HepG2 (cell line): ENCODE measurements around the gene KIN. TPM values are rescaled to one million over a fixed set of nuclear protein-coding genes. Genes with fewer than 3 reads are reported as not detected.

Source experiments
- GTF3A ChIP-seq: sonication (generic); formaldehyde crosslinking; conservative IDR thresholded peaks from 2 replicates; pipeline ENCODE4 v1.4.0; 2020; ENCODE audit warnings: mild to moderate bottlenecking, missing genetic modification reagents
- HDAC6 ChIP-seq: fragments of 200-600 bp; sonication (generic); IDR thresholded peaks from 2 replicates; pipeline ENCODE4 v1.7.0; 2017; ENCODE audit warnings: mild to moderate bottlenecking, antibody characterized with exemption, low read length, low read depth
- HNRNPUL1 ChIP-seq: fragments of 200-400 bp; formaldehyde crosslinking; IDR thresholded peaks from 2 replicates; pipeline ENCODE4 v1.6.1; 2017; ENCODE audit warnings: low read depth, mild to moderate bottlenecking, low read length, moderate library complexity
- ISL2 ChIP-seq: sonication (generic); formaldehyde crosslinking; IDR thresholded peaks from 2 replicates; pipeline ENCODE4 v1.5.0; 2020; ENCODE audit warnings: missing genetic modification reagents
- KLF6 ChIP-seq: IDR thresholded peaks from 2 replicates; pipeline ENCODE4 v1.8.0; 2016; ENCODE audit warnings: missing biosample characterization, missing genetic modification reagents
- POLR2A ChIP-seq, 2 experiments: IDR thresholded peaks; 2 replicates each; pipeline ENCODE4 v1.6.1; 2011; ENCODE audit warnings: low read depth in 2 of 2, low read length in 2 of 2, mild to moderate bottlenecking in 1 of 2, moderate library complexity in 1 of 2; ENCODE audit not compliant: insufficient read depth in 1 of 2
- POLR2AphosphoS5 ChIP-seq: IDR thresholded peaks from 2 replicates; pipeline ENCODE4 v1.6.1; 2012; ENCODE audit warnings: low read depth, low read length
- SKI ChIP-seq: fragments of 450-650 bp; IDR thresholded peaks from one replicate; pipeline ENCODE4 v1.6.1; 2018; ENCODE audit warnings: mild to moderate bottlenecking; ENCODE audit not compliant: partially characterized antibody
- SP1 ChIP-seq, 2 experiments: fragments of 450-650 bp in 1 of 2; sonication (generic) in 1 of 2; formaldehyde crosslinking in 1 of 2; IDR thresholded peaks; 2 replicates each; pipeline versions ENCODE4 v1.4.0 to v1.6.1; 2016 to 2020; ENCODE audit warnings: missing genetic modification reagents in 1 of 2
- ZFP41 ChIP-seq: sonication (generic); formaldehyde crosslinking; IDR thresholded peaks from 2 replicates; pipeline ENCODE4 v1.4.0; 2020; ENCODE audit warnings: mild to moderate bottlenecking, missing genetic modification reagents, borderline replicate concordance
- ZFX ChIP-seq: sonication (generic); formaldehyde crosslinking; IDR thresholded peaks from 2 replicates; pipeline ENCODE4 v1.4.0; 2020; ENCODE audit warnings: mild to moderate bottlenecking, low read depth, missing genetic modification reagents, moderate library complexity
- ZMYM3 ChIP-seq: sonication (generic); formaldehyde crosslinking; IDR thresholded peaks from 2 replicates; pipeline ENCODE4 v1.5.1; 2020; ENCODE audit warnings: mild to moderate bottlenecking, missing genetic modification reagents
- ZNF124 ChIP-seq: sonication (generic); formaldehyde crosslinking; IDR thresholded peaks from 2 replicates; pipeline ENCODE4 v1.4.0; 2020; ENCODE audit warnings: missing genetic modification reagents
- ZNF260 ChIP-seq: sonication (generic); formaldehyde crosslinking; IDR thresholded peaks from 2 replicates; pipeline ENCODE4 v1.4.0; 2020; ENCODE audit warnings: missing genetic modification reagents, low read depth, mild to moderate bottlenecking, borderline replicate concordance
- ZNF724P ChIP-seq: sonication (generic); formaldehyde crosslinking; IDR thresholded peaks from 2 replicates; pipeline ENCODE4 v1.8.0; 2022; ENCODE audit warnings: missing genetic modification reagents, borderline replicate concordance
- polyA plus RNA-seq, 8 experiments: library from polyadenylated mRNA; depleted of rRNA in 3 of 8; stranded (reverse) in 7 of 8; unstranded in 1 of 8; fragments of >200 nt; fragmentation: Illumina TruSeq in 4 of 8; extraction: Trizol in 4 of 8; gene quantifications; 2 replicates each; pipeline versions ENCODE4 v1.2.1 to v1.2.3, GENCODE V29; 2011 to 2016; ENCODE audit warnings: low read depth in 4 of 8, missing spikeins in 1 of 8, mixed read lengths in 1 of 8; ENCODE audit not compliant: insufficient read depth in 1 of 8
- total RNA-seq, 5 experiments: library from RNA; depleted of rRNA; stranded (reverse); fragments of >200 nt; fragmentation: Illumina TruSeq; extraction: Trizol; gene quantifications; 2 replicates each; pipeline ENCODE4 v1.2.3, GENCODE V29; 2016; ENCODE audit warnings: low read depth in 1 of 5
- TF ChIP-seq, protein P1 (sequence below): IDR thresholded peaks from 2 replicates; pipeline ENCODE4 v1.6.1; 2012; ENCODE audit warnings: low read depth, low read length, improper control_type of control experiment
- TF ChIP-seq, protein P2 (sequence below): sonication (generic); formaldehyde crosslinking; IDR thresholded peaks from 2 replicates; pipeline ENCODE4 v1.4.0; 2020; ENCODE audit warnings: missing genetic modification reagents, borderline replicate concordance
- TF ChIP-seq, protein P3 (sequence below): fragments of 450-650 bp; IDR thresholded peaks from 2 replicates; pipeline ENCODE4 v1.6.1; 2017
- TF ChIP-seq, protein P4 (sequence below): IDR thresholded peaks from 2 replicates; pipeline ENCODE4 v1.6.1; 2016; ENCODE audit warnings: missing genetic modification reagents, missing compliant biosample characterization
- TF ChIP-seq, protein P5 (sequence below): IDR thresholded peaks from 2 replicates; pipeline ENCODE4 v1.6.1; 2016; ENCODE audit warnings: low read depth

KIN gene
- total and polyA plus RNA-seq, 2 of the 13 experiments (the other 11 are each of a cell fraction or from before 2014, with no cell fraction given), result 4.9 to 23.2 TPM

DNA sequence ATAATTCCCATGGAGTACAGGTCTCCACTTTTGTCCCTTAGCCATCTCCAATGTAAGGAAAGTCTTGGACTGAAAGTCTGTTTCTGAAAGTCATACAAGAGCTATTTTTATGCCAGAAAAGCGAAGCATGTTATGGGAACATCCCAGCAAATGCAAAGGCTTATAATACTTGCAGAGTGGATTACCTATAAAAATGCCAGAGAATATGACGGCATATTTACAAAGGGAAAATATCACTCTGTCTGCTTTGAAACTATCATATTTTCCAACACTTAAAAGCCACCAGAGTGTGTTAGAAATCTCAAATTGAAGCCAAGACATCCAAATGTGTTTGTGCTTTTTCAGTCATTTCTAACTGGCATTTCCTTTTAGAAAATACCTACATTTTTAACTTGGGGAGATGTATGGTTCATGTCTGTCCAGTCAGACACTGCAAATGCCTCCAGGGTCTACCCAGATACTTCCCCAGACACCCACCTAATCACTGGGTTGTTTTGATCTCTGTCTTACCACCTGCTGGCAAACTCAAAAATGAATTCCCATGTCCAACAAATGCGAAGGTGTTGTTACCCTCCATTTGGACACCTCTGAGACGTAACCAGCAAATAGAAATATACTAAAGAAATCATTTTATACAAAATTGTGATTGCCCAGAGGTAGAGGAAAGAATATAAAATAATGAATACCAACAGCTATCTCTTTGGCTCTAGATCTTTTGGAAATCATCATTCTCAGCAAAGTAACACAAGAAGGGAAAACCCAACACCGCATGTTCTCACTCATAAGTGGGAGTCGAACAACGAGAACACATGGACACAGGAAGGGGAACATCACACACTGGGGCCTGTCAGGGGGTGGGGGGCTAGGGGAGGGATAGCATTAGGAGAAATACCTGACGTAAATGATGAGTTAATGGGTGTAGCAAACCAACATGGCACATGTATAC is 83.4 kb downstream of the KIN start (continued):
- TF ChIP-seq SP1 (IDR thresholded peaks at IDR 0.05), result no peak
- TF ChIP-seq SP1 (CRISPR knock-in tag; IDR thresholded peaks at IDR 0.05), result no peak
- TF ChIP-seq HDAC6, result no peak
- TF ChIP-seq ZMYM3, result no peak
- no peak for TF ChIP-seq GTF3A (CRISPR knock-in tag)
- TF ChIP-seq POLR2AphosphoS5, result peak; percentile 28; the same call in 1 of the 2 replicates
- TF ChIP-seq ZFP41, result no peak
- TF ChIP-seq, protein P1, sequence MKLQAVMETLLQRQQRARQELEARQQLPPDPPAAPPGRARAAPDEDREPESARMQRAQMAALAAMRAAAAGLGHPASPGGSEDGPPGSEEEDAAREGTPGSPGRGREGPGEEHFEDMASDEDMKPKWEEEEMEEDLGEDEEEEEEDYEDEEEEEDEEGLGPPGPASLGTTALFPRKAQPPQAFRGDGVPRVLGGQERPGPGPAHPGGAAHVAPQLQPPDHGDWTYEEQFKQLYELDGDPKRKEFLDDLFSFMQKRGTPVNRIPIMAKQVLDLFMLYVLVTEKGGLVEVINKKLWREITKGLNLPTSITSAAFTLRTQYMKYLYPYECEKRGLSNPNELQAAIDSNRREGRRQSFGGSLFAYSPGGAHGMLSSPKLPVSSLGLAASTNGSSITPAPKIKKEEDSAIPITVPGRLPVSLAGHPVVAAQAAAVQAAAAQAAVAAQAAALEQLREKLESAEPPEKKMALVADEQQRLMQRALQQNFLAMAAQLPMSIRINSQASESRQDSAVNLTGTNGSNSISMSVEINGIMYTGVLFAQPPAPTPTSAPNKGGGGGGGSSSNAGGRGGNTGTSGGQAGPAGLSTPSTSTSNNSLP, result no peak
- TF ChIP-seq SKI, result no peak
- no peak for TF ChIP-seq ZNF124 (CRISPR knock-in tag)
- TF ChIP-seq ZNF724P (CRISPR knock-in tag), result no peak
- TF ChIP-seq HNRNPUL1, result no peak
- no peak for TF ChIP-seq ZNF260 (CRISPR knock-in tag)
- peak in 1 of 2 experiments; percentile 30; a peak in 1 of 4 replicates for TF ChIP-seq POLR2A (IDR thresholded peaks at IDR 0.05; ENCODE audit: insufficient read depth in 1 of 2, low read depth in 2 of 2, low read length in 2 of 2)
- no peak for TF ChIP-seq ISL2 (CRISPR knock-in tag)
- no peak for TF ChIP-seq KLF6 (CRISPR knock-in tag)
- TF ChIP-seq, protein P2, sequence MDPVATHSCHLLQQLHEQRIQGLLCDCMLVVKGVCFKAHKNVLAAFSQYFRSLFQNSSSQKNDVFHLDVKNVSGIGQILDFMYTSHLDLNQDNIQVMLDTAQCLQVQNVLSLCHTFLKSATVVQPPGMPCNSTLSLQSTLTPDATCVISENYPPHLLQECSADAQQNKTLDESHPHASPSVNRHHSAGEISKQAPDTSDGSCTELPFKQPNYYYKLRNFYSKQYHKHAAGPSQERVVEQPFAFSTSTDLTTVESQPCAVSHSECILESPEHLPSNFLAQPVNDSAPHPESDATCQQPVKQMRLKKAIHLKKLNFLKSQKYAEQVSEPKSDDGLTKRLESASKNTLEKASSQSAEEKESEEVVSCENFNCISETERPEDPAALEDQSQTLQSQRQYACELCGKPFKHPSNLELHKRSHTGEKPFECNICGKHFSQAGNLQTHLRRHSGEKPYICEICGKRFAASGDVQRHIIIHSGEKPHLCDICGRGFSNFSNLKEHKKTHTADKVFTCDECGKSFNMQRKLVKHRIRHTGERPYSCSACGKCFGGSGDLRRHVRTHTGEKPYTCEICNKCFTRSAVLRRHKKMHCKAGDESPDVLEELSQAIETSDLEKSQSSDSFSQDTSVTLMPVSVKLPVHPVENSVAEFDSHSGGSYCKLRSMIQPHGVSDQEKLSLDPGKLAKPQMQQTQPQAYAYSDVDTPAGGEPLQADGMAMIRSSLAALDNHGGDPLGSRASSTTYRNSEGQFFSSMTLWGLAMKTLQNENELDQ (CRISPR knock-in tag), result no peak
- TF ChIP-seq, protein P3, sequence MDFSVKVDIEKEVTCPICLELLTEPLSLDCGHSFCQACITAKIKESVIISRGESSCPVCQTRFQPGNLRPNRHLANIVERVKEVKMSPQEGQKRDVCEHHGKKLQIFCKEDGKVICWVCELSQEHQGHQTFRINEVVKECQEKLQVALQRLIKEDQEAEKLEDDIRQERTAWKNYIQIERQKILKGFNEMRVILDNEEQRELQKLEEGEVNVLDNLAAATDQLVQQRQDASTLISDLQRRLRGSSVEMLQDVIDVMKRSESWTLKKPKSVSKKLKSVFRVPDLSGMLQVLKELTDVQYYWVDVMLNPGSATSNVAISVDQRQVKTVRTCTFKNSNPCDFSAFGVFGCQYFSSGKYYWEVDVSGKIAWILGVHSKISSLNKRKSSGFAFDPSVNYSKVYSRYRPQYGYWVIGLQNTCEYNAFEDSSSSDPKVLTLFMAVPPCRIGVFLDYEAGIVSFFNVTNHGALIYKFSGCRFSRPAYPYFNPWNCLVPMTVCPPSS, result no peak
- no peak for TF ChIP-seq ZFX (CRISPR knock-in tag)
- TF ChIP-seq, protein P4, sequence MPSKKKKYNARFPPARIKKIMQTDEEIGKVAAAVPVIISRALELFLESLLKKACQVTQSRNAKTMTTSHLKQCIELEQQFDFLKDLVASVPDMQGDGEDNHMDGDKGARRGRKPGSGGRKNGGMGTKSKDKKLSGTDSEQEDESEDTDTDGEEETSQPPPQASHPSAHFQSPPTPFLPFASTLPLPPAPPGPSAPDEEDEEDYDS (CRISPR knock-in tag), result no peak
- TF ChIP-seq, protein P5, sequence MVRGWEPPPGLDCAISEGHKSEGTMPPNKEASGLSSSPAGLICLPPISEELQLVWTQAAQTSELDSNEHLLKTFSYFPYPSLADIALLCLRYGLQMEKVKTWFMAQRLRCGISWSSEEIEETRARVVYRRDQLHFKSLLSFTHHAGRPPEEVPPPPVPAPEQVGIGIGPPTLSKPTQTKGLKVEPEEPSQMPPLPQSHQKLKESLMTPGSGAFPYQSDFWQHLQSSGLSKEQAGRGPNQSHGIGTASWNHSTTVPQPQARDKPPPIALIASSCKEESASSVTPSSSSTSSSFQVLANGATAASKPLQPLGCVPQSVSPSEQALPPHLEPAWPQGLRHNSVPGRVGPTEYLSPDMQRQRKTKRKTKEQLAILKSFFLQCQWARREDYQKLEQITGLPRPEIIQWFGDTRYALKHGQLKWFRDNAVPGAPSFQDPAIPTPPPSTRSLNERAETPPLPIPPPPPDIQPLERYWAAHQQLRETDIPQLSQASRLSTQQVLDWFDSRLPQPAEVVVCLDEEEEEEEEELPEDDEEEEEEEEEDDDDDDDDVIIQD (CRISPR knock-in tag), result no peak
